Superior temporal gyrus (tissue), 1 donor: ENCODE measurements around the gene PCNX1.

Source experiments
- DNase-seq: peaks from one replicate; pipeline ENCODE4 v3.0.0-alpha.2; 2016; ENCODE audit errors: extremely low spot score

PCNX1 gene

DNA sequence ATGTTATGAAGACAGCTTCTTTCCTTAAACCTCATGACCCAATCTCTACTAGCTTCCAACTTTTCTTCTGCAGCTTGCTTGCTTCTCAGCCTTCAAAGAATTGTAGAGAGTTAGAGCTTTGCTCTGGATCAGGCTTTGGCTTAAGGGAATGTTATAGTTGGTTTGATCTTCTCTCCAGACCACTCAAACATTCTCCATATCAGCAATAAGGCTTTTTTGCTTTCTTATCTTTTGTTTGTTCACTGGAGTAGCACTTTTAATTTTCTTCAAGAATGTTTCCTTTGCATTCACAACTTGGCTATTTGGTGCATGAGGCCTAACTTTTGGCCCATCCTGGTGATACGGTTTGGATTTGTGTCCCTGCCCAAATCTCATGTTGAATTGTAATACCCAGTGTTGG lies 163.8 kb downstream of the PCNX1 start:
- DNase-seq: no peak

DNA sequence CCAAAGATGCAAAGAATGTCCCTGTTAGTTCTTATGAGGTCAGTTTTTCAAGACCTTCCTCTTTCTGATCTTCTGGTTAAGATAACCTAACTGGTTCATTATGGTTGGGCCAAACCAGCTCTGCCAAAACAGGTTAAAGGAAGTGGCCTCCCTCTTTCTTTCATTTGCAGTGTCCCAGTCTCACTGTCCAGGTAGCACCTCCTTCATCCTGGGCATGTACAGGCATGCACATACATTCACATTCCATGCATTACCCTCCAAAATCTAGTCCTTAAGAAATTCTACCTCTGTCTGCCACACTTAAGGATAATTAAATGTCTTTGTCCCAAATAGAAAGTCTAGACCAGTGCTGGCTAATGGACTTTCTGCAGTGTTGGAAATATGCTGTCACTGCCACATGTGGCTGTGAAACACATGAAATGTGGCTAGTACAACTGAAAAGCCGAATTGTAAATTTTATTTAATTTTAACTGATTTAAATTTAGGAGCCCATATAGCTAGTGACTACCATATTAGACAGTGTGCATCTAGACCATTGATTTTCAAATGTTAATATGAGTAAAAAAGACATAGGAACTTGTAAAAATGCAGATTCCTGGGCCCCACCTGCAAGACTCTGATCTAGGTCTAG lies 169.3 kb downstream of the PCNX1 start:
- no peak for DNase-seq

DNA sequence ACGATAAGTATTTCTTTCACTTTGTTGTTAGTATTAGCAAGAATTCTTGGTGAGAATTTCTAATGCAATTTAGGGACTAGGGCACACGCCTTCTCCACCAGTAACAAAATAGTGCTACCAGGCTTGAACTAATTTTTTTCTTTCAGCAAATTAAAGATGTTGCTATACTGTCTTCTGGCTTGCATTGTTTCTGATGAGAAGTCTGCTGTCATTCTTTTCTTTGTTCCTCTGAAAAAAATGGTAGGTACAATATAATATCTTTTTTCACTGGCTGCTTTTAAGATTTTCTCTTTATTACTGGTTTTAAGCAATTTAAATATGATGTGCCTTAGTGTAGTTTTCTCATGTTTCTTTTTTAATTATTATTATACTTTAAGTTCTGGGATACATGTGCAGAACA lies 171.2 kb downstream of the PCNX1 start:
- no peak for DNase-seq

DNA sequence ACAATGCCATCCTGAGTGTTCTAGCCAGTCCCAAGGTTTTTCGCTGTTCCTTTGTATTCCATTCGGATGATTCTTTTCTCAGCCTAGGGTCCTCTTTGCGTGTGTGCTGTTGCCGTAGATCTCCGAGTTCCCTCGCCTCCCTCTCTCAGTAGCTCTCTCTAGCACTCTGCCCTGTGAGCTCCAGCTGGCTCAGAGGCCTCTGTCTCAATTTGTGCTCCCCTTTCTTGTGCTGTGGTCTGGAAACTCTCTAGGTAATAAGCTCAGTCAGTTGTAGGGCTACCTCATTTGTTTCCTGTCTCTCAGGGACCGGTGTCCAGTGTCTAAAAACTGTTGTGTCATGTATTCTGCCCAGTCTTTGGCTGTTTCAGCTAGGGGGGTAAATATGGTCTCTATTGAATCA lies 179.3 kb downstream of the PCNX1 start:
- DNase-seq: no peak

GRCh38 chr14:71089971-71090370 lies 182.7 kb downstream of the PCNX1 start:
- no peak for DNase-seq

- DNase-seq: no peak
Measured at GRCh38 chr14:71094722-71095121, 187.5 kb downstream of the PCNX1 start.

DNA sequence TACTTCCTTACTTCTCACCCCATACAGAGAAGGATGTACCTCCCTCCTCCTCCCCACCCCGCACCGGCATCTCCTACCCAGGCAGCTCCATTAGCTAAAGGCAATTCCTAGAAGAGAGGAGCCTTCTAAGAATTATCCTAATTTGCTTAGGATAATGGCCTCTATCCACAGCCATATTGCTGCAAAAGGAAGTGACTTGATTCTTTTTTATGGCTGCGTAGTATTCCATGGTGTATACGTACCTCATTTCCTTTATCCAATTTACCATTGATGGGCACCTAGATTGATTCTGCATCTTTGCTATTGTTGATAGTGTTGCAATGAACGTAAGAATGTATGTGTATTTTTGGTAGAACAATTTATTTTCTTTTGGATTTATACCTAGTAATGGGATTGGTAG lies 189.7 kb downstream of the PCNX1 start:
- DNase-seq: no peak

DNA sequence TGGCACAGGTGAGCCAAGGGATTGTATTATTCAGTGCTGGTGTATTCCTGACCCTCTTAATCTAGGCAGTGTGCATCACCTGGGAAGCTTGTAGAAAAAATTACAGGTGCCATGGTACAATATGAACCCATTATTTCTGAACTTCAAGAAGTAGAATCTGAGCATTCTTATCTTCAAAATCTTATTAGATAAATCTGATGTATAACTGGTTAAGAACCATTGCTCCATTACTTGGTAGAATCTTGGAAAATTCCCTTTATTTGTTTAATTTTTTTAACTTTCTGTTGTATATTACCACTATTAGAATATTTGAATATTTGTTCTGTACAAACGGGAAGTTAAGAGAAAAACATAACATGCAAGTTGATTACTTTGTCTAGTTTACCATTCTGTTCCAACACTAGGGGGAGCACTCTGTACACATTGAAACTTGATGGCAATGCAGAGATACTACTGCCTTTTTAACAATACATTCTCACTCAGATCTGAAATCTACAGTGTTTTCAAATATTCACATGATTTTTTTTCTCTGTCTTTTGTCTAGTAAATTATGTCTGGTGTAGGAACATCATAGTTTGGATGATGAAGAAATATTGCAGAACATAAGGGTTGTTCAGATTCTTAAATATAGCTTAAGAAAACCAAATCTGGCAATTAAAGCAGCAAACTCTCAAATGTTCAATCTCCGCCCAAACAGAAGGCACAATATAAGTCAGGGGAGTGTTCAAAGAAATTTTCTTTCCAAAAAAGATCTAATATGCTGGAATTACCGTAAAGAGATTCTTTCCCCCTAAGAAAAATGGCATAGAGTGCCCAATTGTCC lies 196.6 kb downstream of the PCNX1 start:
- peak; percentile 85 for DNase-seq

DNA sequence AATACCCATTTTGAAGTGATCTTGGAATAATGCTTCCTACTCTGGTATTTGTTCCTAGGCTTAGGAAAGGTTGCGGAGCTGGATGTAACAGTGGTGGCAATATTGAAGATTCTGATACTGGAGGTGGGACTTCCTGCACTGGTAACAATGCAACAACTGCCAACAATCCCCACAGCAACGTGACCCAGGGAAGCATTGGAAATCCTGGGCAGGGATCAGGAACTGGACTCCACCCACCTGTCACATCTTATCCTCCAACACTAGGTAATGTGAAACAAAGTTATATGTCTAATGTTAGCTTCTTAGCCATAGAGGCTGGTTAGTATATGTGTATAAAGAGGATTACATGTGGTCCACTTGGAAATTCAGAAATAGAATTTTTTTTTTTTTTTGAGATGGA lies 197.9 kb downstream of the PCNX1 start:
- no peak for DNase-seq

- DNase-seq: no peak
Measured at GRCh38 chr14:71107921-71108320, 200.7 kb downstream of the PCNX1 start.

DNA sequence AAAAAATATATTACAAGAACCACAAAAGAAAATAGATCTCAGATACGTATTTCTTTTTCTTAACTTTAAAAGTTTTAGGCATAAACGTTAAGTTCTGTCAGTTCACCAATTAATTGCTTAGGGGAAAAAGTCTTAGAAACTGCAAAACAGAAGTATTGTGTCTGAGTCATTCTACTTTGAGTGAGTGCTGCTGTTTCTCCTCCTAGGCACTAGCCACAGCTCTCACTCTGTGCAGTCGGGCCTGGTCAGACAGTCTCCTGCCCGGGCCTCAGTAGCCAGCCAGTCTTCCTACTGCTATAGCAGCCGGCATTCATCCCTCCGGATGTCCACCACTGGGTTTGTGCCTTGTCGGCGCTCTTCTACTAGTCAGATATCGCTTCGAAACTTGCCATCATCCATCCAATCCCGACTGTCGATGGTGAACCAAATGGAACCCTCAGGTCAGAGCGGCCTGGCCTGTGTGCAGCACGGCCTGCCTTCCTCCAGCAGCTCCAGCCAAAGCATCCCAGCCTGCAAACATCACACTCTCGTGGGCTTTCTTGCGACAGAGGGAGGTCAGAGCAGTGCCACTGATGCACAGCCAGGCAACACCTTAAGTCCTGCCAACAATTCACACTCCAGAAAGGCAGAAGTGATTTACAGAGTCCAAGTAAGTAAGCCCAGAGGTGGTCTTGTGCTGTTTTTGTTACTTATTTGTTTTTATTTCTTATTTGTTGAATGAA lies 201.3 kb downstream of the PCNX1 start:
- DNase-seq: no peak

DNA sequence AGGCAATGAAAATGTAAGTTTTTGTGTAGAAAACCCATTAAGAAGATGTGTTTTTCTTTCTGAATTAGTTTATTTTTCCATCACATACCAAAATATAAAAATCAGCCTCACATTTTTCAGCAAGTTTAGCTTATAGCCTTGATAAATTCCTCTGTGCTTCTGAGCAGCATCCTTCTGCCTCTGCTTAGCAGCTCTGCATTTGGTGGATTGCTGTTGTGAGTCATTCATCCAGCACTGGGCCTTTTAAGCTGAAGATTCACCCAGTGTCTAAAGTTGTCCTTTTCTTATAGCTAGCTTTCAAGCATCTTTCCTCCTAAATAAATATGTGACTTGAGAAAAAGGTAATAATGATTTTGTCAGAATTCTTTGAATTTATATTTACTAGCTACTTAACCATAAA lies 206.1 kb downstream of the PCNX1 start:
- DNase-seq: no peak

DNA sequence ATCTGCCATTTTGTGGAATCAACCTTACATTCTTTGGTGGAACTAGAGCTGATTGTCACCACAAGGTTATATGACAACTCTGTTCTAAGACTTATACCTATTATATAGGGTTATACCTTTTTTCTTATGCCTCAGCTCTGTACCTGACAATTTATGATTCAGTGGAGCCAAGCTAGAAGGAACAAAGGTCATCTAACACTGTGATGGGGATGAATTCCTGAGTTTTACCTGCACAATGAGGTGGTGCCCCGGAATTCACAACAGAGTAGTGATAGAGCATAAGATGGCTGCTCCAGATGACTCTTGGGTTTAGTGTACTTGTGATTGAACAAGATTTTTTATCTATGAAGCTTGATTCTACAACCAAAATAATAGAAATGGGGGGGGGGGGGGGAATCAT lies 207.3 kb downstream of the PCNX1 start:
- DNase-seq: no peak

GRCh38 chr14:71115306-71115705 lies 208.0 kb downstream of the PCNX1 start:
- DNase-seq: no peak

DNA sequence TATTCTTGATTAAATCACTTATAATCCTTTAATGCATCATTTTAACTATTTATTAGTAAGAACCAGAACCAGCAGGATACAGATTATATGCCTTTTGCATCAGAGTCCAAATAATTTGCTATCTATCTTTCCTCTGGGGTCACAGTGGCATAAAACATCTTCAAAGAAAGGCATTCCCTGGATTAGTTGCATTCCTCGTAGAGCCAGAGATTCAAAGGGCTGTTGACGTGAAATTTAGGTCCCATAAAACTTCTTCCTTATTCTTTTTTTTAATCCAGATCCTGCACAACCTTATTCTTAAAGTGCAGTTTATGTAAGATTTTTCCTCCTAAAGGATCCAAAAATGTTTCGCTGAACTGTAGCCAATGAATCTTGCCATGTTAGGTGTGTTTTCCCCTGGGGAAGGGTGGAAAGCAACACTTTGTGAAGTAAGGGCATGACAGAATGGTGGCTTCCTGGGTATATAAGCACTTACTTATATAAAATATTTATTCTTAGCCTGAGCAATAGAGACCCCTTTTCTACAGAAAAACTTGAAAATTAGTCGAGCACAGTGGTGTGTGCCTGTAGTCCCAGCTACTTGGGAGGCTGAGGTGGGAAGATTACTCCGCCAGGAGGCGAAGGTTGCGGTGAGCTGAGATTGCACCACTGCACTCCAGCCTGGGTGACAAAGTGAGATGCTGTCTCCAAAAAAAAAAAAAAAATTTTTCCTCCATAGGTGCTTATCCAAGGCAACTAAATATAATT lies 208.7 kb downstream of the PCNX1 start:
- DNase-seq: no peak

GRCh38 chr14:71116568-71117122 lies 209.4 kb downstream of the PCNX1 start:
- DNase-seq: no peak

- no peak for DNase-seq
Measured at GRCh38 chr14:71117839-71118743, 210.8 kb downstream of the PCNX1 start.

DNA sequence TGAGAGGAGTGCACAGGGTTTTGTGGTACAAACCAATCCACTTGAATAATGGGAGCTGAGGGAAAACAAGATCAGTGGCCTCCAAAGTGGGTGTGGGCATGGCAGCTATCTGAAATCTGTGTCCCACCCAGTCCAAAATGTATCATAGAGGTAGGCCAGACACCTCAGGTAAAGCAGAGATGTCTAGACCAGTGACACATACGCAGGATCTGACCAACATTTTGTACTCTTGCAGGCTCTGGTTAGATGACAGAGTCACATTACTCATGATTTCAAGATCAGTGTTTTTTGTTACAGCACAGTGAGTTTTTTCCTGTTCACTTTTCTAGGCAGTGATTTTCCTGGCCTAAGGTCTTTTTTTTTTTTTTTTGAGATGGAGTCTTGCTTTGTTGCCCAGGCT lies 211.8 kb downstream of the PCNX1 start:
- no peak for DNase-seq

DNA sequence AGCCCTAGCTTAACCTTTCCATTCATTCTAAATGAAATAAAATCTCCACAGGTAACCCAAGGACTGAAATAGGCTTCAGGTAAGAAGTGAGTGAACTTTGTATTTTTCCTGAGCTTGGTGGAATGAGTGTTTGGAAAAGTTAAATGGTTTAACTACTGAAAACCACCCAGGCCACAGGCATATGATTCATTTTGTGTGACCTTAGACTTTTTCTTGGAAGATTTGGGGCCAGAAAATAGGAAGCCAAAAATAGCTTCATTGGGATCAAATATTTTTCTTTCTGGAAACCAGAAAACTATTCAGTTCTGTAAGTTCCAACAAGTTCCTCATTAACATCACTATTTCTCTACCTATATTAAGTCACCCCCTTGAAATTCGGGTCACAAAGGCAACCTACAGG lies 212.6 kb downstream of the PCNX1 start:
- DNase-seq: no peak

DNA sequence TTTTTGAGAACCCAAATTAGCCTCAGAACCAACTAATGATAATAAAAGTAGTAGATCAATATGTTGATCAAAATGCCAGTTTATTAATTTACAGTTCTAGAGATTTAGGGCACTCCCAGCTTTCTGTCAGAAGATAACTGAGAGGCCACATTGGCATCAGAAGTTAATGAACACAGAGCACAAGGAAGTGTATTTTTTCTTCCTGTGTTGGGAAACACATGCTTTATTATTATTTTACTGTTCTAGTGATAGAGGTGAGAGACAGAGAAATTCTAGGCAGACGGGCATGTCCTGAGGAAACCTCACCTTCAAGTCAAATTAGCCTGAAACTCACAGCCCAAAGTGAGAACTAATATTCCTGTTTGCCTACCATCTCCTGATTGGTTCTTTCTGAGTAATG lies 213.7 kb downstream of the PCNX1 start:
- DNase-seq: no peak

GRCh38 chr14:71121711-71122110 lies 214.5 kb downstream of the PCNX1 start:
- DNase-seq: no peak
